Astrocyte (in vitro differentiated cells and primary cell): Measurements from ENCODE around the gene NAA16.

Experiments used
- EZH2 ChIP-seq: IDR thresholded peaks from 2 replicates; pipeline ENCODE4 v1.6.1; 2012; ENCODE audit warnings: mild to moderate bottlenecking, low read length, inconsistent platforms; ENCODE audit not compliant: insufficient read depth
- TF ChIP-seq, protein P1 (sequence below): IDR thresholded peaks from 2 replicates; pipeline ENCODE4 v1.5.1; 2011; ENCODE audit warnings: low read depth, mild to moderate bottlenecking, inconsistent platforms, low read length, moderate library complexity; ENCODE audit not compliant: insufficient read depth

DNA sequence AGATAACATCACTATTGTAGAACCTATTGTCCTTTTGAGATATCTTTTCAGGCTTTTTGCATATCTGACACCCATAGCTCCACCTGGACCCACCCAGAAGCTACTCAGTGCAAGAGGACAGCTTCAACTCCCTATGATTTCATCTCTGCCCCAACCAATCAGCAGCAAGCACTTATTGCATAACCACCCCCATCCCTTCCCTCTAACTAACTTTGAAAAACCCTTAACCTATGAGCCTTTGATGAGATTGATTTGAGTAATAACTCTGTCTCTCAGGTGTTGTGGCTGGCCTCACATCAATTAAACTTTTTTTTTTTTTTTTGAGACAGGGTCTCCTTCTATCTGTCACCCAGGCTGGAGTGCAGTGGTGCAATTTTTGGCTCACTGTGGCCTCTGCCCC lies 34.2 kb upstream of the NAA16 start:
- TF ChIP-seq, protein P1, sequence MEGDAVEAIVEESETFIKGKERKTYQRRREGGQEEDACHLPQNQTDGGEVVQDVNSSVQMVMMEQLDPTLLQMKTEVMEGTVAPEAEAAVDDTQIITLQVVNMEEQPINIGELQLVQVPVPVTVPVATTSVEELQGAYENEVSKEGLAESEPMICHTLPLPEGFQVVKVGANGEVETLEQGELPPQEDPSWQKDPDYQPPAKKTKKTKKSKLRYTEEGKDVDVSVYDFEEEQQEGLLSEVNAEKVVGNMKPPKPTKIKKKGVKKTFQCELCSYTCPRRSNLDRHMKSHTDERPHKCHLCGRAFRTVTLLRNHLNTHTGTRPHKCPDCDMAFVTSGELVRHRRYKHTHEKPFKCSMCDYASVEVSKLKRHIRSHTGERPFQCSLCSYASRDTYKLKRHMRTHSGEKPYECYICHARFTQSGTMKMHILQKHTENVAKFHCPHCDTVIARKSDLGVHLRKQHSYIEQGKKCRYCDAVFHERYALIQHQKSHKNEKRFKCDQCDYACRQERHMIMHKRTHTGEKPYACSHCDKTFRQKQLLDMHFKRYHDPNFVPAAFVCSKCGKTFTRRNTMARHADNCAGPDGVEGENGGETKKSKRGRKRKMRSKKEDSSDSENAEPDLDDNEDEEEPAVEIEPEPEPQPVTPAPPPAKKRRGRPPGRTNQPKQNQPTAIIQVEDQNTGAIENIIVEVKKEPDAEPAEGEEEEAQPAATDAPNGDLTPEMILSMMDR = no peak
- TF ChIP-seq EZH2 = no peak
